K562 (cell line): ENCODE results near the gene VPS13D. TPM values are rescaled to one million over a fixed set of nuclear protein-coding genes. Genes with fewer than 3 reads are reported as not detected.
A peak's percentile ranks its signal among the peaks of the same experiment; 100 is the strongest.

Experiments
- CBFA2T2 ChIP-seq: fragments of 450-650 bp; conservative IDR thresholded peaks from 2 replicates; pipeline ENCODE4 v1.6.1; 2017; ENCODE audit warnings: mild to moderate bottlenecking
- CC2D1A ChIP-seq: fragments of 450-650 bp; IDR thresholded peaks from 2 replicates; pipeline ENCODE4 v1.6.1; 2017; ENCODE audit warnings: mild to moderate bottlenecking
- DPF2 ChIP-seq: fragments of 450-650 bp; IDR thresholded peaks from 2 replicates; pipeline ENCODE4 v1.6.1; 2016
- ELF4 ChIP-seq: fragments of 450-650 bp; formaldehyde crosslinking; IDR thresholded peaks from 2 replicates; pipeline ENCODE4 v1.4.0; 2022; ENCODE audit warnings: missing genetic modification characterization
- FOXJ3 ChIP-seq: sonication (generic); formaldehyde crosslinking; IDR thresholded peaks from 2 replicates; pipeline ENCODE4 v1.4.0; 2020; ENCODE audit warnings: mild to moderate bottlenecking, missing genetic modification reagents
- FOXK2 ChIP-seq, 2 experiments: fragments of 450-650 bp; IDR thresholded peaks in 1 of 2; conservative IDR thresholded peaks in 1 of 2; 2 replicates each; pipeline ENCODE4 v1.6.1; 2016; ENCODE audit warnings: low read depth in 2 of 2, mild to moderate bottlenecking in 1 of 2
- HSF4 ChIP-seq: fragments of 250-450 bp; sonication (Bioruptor Pico); IDR thresholded peaks from 2 replicates; pipeline ENCODE4 v2.1.2; 2022; ENCODE audit warnings: mild to moderate bottlenecking, moderate library complexity, borderline replicate concordance
- LEF1 ChIP-seq: fragments of 450-650 bp; IDR thresholded peaks from 2 replicates; pipeline ENCODE4 v1.6.1; 2016; ENCODE audit warnings: mild to moderate bottlenecking
- MCM2 ChIP-seq: fragments of 450-650 bp; IDR thresholded peaks from 2 replicates; pipeline ENCODE4 v1.6.1; 2017; ENCODE audit warnings: low read depth, mild to moderate bottlenecking
- MECOM ChIP-seq: fragments of 250-450 bp; sonication (Bioruptor Pico); IDR thresholded peaks from 2 replicates; pipeline ENCODE4 v1.8.0; 2022; ENCODE audit warnings: inconsistent platforms
- PML ChIP-seq: IDR thresholded peaks from 2 replicates; pipeline ENCODE4 v1.6.1; 2012; ENCODE audit warnings: low read length, inconsistent platforms
- POLR2AphosphoS2 ChIP-seq: IDR thresholded peaks from 2 replicates; pipeline ENCODE4 v1.6.1; 2012; ENCODE audit warnings: low read length, improper control_type of control experiment
- SMC3 ChIP-seq: conservative IDR thresholded peaks from 2 replicates; pipeline ENCODE4 v1.6.1; 2011; ENCODE audit warnings: low read depth, low read length, improper control_type of control experiment; ENCODE audit not compliant: insufficient read depth
- TCF7 ChIP-seq: sonication (generic); IDR thresholded peaks from 2 replicates; pipeline ENCODE4 v1.6.1; 2016; ENCODE audit warnings: antibody characterized with exemption, borderline replicate concordance
- ZFP30 ChIP-seq: fragments of 250-450 bp; sonication (Bioruptor Pico); IDR thresholded peaks from 2 replicates; pipeline ENCODE4 v1.8.0; 2022; ENCODE audit warnings: moderate library complexity, mild to moderate bottlenecking, inconsistent platforms, borderline replicate concordance
- ZFP36 ChIP-seq: fragments of 150-350 bp; IDR thresholded peaks from 2 replicates; pipeline ENCODE4 v1.6.1; 2018; ENCODE audit warnings: low read length, low read depth; ENCODE audit not compliant: partially characterized antibody
- ZNF146 ChIP-seq: IDR thresholded peaks from one replicate; pipeline ENCODE4 v1.6.1; 2018; ENCODE audit warnings: missing compliant biosample characterization; ENCODE audit not compliant: unreplicated experiment
- ZNF174 ChIP-seq: fragments of 250-450 bp; sonication (Bioruptor Pico); IDR thresholded peaks from 2 replicates; pipeline ENCODE4 v1.4.0; 2020; ENCODE audit warnings: mild to moderate bottlenecking
- polyA plus RNA-seq, 8 experiments: library from polyadenylated mRNA; depleted of rRNA in 4 of 8; stranded (reverse) in 5 of 8; unstranded in 3 of 8; fragments of >200 nt; fragmentation: Nextera tagmentation in 2 of 8; fragmentation: Illumina TruSeq in 1 of 8; extraction: Ambion mirVana in 2 of 8; extraction: Trizol in 1 of 8; gene quantifications; 2 replicates each; pipeline versions ENCODE4 v1.2.1 to v1.2.3, GENCODE V29; 2011 to 2014; ENCODE audit warnings: inconsistent platforms in 1 of 8, missing spikeins in 1 of 8
- total RNA-seq, 7 experiments: library from RNA; depleted of rRNA in 6 of 7; stranded (reverse); fragments of >200 nt in 6 of 7; fragmentation: Illumina TruSeq in 2 of 7; extraction: Trizol in 2 of 7; gene quantifications; 2 replicates each; pipeline versions ENCODE4 v1.2.1 to v1.2.3, GENCODE V29; 2011 to 2021; ENCODE audit warnings: low replicate concordance in 1 of 7
- TF ChIP-seq, protein P1 (sequence below): fragments of 250-450 bp; sonication (Bioruptor Pico); IDR thresholded peaks from 2 replicates; pipeline ENCODE4 v1.4.0; 2020
- TF ChIP-seq, protein P2 (sequence below), 2 experiments: IDR thresholded peaks; 2 replicates each; pipeline ENCODE4 v1.6.1; 2012; ENCODE audit warnings: improper control_type of control experiment in 2 of 2, low read depth in 2 of 2, low read length in 2 of 2, borderline replicate concordance in 1 of 2
- TF ChIP-seq, protein P3 (sequence below): fragments of 150-350 bp; IDR thresholded peaks from 2 replicates; pipeline ENCODE4 v1.6.1; 2014; ENCODE audit warnings: low read depth, mild to moderate bottlenecking, low read length, borderline replicate concordance
- TF ChIP-seq, protein P4 (sequence below): sonication (generic); formaldehyde crosslinking; IDR thresholded peaks from 2 replicates; pipeline ENCODE4 v1.8.0; 2022; ENCODE audit warnings: mild to moderate bottlenecking, low read depth, missing genetic modification reagents

The VPS13D gene
- total and polyA plus RNA-seq, 9 of the 15 experiments (the other 6 are each of a cell fraction or from before 2014, with no cell fraction given) = 6.1 to 51.5 (median 38.5) TPM

DNA sequence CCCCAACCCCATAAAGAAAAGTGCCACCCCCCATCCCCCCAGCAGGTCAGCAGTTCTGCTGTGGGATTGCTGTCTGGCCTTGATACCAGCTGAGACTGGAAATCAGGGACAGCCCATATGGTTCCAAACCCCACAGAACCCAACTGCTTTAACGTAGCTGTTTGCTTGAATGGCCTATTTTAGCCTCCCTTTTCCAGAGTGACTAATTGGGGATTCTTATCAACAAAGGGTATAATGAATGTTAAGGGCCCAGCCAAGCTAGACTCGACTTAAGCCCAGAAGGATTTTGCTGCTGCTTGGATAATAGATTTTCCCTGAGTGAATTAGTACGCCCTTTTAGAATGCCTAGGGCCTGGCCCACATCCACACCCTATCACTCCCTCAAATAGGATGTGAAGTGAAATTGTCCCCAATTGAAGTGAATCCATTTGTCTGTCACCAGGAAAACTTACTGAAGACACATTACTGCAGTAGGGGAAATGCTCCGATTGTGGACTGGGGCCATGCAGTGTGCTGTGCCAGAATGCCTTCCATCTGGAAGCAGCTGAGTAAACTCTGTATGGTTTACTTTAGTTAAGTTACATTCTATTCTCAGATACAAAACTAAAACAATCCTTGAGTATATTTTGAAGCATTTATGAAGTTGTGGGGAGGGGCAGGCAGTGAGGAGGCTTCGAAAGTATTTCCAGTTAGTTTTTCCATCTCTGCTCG lies 231.2 kb downstream of the VPS13D start (continued):
- TF ChIP-seq, protein P1, sequence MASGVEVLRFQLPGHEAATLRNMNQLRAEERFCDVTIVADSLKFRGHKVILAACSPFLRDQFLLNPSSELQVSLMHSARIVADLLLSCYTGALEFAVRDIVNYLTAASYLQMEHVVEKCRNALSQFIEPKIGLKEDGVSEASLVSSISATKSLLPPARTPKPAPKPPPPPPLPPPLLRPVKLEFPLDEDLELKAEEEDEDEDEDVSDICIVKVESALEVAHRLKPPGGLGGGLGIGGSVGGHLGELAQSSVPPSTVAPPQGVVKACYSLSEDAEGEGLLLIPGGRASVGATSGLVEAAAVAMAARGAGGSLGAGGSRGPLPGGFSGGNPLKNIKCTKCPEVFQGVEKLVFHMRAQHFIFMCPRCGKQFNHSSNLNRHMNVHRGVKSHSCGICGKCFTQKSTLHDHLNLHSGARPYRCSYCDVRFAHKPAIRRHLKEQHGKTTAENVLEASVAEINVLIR (CRISPR knock-in tag) = no peak
- TF ChIP-seq POLR2AphosphoS2 = no peak
- TF ChIP-seq ELF4 (CRISPR knock-in tag) = no peak
- TF ChIP-seq LEF1 = no peak
- no peak for TF ChIP-seq HSF4
- TF ChIP-seq ZFP30 (CRISPR knock-in tag) = no peak
- no peak for TF ChIP-seq FOXJ3
- TF ChIP-seq, protein P2, sequence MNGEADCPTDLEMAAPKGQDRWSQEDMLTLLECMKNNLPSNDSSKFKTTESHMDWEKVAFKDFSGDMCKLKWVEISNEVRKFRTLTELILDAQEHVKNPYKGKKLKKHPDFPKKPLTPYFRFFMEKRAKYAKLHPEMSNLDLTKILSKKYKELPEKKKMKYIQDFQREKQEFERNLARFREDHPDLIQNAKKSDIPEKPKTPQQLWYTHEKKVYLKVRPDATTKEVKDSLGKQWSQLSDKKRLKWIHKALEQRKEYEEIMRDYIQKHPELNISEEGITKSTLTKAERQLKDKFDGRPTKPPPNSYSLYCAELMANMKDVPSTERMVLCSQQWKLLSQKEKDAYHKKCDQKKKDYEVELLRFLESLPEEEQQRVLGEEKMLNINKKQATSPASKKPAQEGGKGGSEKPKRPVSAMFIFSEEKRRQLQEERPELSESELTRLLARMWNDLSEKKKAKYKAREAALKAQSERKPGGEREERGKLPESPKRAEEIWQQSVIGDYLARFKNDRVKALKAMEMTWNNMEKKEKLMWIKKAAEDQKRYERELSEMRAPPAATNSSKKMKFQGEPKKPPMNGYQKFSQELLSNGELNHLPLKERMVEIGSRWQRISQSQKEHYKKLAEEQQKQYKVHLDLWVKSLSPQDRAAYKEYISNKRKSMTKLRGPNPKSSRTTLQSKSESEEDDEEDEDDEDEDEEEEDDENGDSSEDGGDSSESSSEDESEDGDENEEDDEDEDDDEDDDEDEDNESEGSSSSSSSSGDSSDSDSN (IDR thresholded peaks at IDR 0.05; ENCODE audit: borderline replicate concordance in 1 of 2, low read depth in 2 of 2, low read length in 2 of 2) = no peak
- peak; percentile 69 for TF ChIP-seq DPF2
- no peak for TF ChIP-seq SMC3
- TF ChIP-seq, protein P3, sequence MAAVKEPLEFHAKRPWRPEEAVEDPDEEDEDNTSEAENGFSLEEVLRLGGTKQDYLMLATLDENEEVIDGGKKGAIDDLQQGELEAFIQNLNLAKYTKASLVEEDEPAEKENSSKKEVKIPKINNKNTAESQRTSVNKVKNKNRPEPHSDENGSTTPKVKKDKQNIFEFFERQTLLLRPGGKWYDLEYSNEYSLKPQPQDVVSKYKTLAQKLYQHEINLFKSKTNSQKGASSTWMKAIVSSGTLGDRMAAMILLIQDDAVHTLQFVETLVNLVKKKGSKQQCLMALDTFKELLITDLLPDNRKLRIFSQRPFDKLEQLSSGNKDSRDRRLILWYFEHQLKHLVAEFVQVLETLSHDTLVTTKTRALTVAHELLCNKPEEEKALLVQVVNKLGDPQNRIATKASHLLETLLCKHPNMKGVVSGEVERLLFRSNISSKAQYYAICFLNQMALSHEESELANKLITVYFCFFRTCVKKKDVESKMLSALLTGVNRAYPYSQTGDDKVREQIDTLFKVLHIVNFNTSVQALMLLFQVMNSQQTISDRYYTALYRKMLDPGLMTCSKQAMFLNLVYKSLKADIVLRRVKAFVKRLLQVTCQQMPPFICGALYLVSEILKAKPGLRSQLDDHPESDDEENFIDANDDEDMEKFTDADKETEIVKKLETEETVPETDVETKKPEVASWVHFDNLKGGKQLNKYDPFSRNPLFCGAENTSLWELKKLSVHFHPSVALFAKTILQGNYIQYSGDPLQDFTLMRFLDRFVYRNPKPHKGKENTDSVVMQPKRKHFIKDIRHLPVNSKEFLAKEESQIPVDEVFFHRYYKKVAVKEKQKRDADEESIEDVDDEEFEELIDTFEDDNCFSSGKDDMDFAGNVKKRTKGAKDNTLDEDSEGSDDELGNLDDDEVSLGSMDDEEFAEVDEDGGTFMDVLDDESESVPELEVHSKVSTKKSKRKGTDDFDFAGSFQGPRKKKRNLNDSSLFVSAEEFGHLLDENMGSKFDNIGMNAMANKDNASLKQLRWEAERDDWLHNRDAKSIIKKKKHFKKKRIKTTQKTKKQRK = no peak
- TF ChIP-seq TCF7 = no peak
- no peak for TF ChIP-seq MECOM
- no peak for TF ChIP-seq CC2D1A
- peak; percentile 46; the same call in 1 of the 2 replicates for TF ChIP-seq PML
- TF ChIP-seq ZNF146 = no peak
- TF ChIP-seq FOXK2 (conservative IDR thresholded peaks at IDR 0.05 in 1 of 2, IDR thresholded peaks at IDR 0.05 in 1 of 2; ENCODE audit: low read depth in 2 of 2) = no peak
- peak; percentile 83 for TF ChIP-seq CBFA2T2
- TF ChIP-seq, protein P4, sequence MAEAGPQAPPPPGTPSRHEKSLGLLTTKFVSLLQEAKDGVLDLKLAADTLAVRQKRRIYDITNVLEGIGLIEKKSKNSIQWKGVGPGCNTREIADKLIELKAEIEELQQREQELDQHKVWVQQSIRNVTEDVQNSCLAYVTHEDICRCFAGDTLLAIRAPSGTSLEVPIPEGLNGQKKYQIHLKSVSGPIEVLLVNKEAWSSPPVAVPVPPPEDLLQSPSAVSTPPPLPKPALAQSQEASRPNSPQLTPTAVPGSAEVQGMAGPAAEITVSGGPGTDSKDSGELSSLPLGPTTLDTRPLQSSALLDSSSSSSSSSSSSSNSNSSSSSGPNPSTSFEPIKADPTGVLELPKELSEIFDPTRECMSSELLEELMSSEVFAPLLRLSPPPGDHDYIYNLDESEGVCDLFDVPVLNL (CRISPR knock-in tag) = no peak
- no peak for TF ChIP-seq ZFP36
- TF ChIP-seq MCM2 = no peak
- TF ChIP-seq ZNF174 (CRISPR knock-in tag) = no peak
